Prostate gland (tissue), 2 donors: ENCODE results near the gene RAB6B.

Source experiments
- CTCF ChIP-seq, 4 experiments: fragments of 200-600 bp in 2 of 4; fragments of 450-650 bp in 2 of 4; sonication (generic) in 2 of 4; IDR thresholded peaks; 1 replicate in 3 of 4; 2 replicates in 1 of 4; pipeline ENCODE4 v1.5.1; 2016 to 2019; ENCODE audit warnings: antibody characterized with exemption in 4 of 4, mild to moderate bottlenecking in 2 of 4, moderate library complexity in 2 of 4
- POLR2A ChIP-seq: fragments of 450-650 bp; IDR thresholded peaks from one replicate; pipeline ENCODE4 v1.6.1; 2016; ENCODE audit warnings: antibody characterized with exemption, mild to moderate bottlenecking
- POLR2AphosphoS5 ChIP-seq: sonication (generic); formaldehyde crosslinking; IDR thresholded peaks from one replicate; pipeline ENCODE4 v1.6.1; 2017; ENCODE audit warnings: antibody characterized with exemption

GRCh38 chr3:133775309-133775708, 120.4 kb downstream of the RAB6B start:
- no peak for TF ChIP-seq POLR2A
- TF ChIP-seq CTCF (IDR thresholded peaks at IDR 0.05) = no peak
- no peak for TF ChIP-seq POLR2AphosphoS5
